Activated CD4-positive, alpha-beta memory T cell treated with anti-CD3 and anti-CD28 coated beads for 36 hours (primary cell): ENCODE measurements around the gene FRMD4A. TPM values are rescaled to one million over a fixed set of nuclear protein-coding genes. Genes with fewer than 3 reads are reported as not detected.

Experiments used
- CTCF ChIA-PET: fragments of 350-600 bp; sonication (Branson Sonifier 250); formaldehyde crosslinking; loops from one replicate; lab custom pipeline; 2021; ENCODE audit warnings: antibody characterized with exemption, inconsistent platforms; lab: Charles Lee
- POLR2A ChIA-PET: fragments of 350-600 bp; sonication (Branson Sonifier 250); formaldehyde crosslinking; loops from one replicate; lab custom pipeline; 2021; ENCODE audit warnings: antibody characterized with exemption; lab: Charles Lee
- DNase-seq: peaks from one replicate; pipeline ENCODE4 v3.0.0-alpha.2; 2020
- H3K27ac Mint-ChIP-seq: one replicate; pipeline ENCODE4 v1.8.0; 2021; ENCODE audit warnings: mixed read lengths
- H3K27me3 Mint-ChIP-seq: one replicate; pipeline ENCODE4 v1.8.0; 2021; ENCODE audit warnings: mixed read lengths
- H3K36me3 Mint-ChIP-seq: one replicate; pipeline ENCODE4 v1.8.0; 2021; ENCODE audit warnings: mixed read lengths
- H3K4me1 Mint-ChIP-seq: one replicate; pipeline ENCODE4 v1.8.0; 2021; ENCODE audit warnings: low read depth, mixed read lengths
- H3K4me3 Mint-ChIP-seq: one replicate; pipeline ENCODE4 v1.8.0; 2021; ENCODE audit warnings: mild to moderate bottlenecking, mixed read lengths
- H3K9me3 Mint-ChIP-seq: one replicate; pipeline ENCODE4 v1.8.0; 2021; ENCODE audit warnings: mixed read lengths
- intact Hi-C: fragments of 100-400 bp; cut with micrococcal nuclease; formaldehyde crosslinking; loops from one replicate; pipeline ENCODE4 v1.15.1; 2023
- total RNA-seq, 2 experiments: library from RNA; stranded (reverse); gene quantifications; one replicate each; pipeline ENCODE4 v1.2.3, GENCODE V29; 2021

FRMD4A gene
- total RNA-seq, 2 experiments from 2014 or later, result 0.31 to 1.7 TPM

DNA sequence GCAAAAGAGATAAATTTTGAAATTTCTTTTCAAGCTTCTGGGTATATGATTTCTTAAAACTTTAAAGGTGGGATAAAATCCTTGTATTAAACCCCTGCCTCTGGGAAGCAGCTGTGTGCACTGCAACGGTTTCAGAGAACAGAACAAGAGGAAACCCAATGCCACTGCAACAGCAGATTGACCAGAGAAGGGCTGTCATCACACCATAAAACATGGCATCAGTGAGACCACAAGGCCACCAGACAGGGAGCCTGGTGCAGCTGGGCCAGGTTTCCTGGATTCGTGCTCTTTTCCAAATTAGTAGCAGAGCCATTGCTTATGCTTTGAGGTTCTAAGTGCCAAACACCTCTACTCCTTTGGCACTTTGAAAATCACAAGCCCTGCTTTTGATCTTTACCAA is 591.5 kb downstream of the FRMD4A start:
- no peak overlapping the region for H3K4me3 Mint-ChIP-seq
- H3K9me3 Mint-ChIP-seq, result no peaks in the 10 kb centered on the region
- ChIA-PET POLR2A (no interaction called here), CTCF (no interaction called here)
- DNase-seq, result no peak
- peaks cover 14% of the 10 kb centered on the region for H3K27me3 Mint-ChIP-seq
- H3K27ac Mint-ChIP-seq, result no peak overlapping the region
- no peaks in the 10 kb centered on the region for H3K36me3 Mint-ChIP-seq
- intact Hi-C loops, result no loop called here
- H3K4me1 Mint-ChIP-seq, result peaks cover 3% of the 10 kb centered on the region

DNA sequence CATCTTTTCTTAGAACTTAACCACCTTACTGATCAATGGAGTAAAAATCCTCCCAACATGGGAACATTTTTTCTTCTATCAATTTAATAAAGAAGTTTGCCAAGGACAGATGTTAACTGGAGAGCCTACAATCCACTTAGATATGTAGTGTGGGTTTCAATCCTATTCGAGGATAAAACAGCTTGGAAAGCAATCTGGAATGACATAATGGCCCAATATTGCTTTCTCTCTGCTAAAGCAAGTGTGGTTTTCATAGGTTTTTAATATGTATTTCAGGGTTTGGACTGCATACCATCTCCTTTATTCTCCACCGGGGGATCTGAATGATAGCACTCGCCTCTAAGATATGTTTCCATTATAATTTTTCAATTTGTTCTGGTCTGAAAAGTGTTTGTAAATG is 594.2 kb downstream of the FRMD4A start:
- H3K27me3 Mint-ChIP-seq, result peaks cover 3% of the 10 kb centered on the region
- no peak overlapping the region for H3K4me3 Mint-ChIP-seq
- H3K9me3 Mint-ChIP-seq, result no peaks in the 10 kb centered on the region
- CTCF ChIA-PET, result no interaction called here
- H3K27ac Mint-ChIP-seq, result no peak overlapping the region
- H3K36me3 Mint-ChIP-seq, result no peaks in the 10 kb centered on the region
- DNase-seq, result no peak
- POLR2A ChIA-PET, result no interaction called here
- no peaks in the 10 kb centered on the region for H3K4me1 Mint-ChIP-seq
- intact Hi-C loops, result no loop called here

DNA sequence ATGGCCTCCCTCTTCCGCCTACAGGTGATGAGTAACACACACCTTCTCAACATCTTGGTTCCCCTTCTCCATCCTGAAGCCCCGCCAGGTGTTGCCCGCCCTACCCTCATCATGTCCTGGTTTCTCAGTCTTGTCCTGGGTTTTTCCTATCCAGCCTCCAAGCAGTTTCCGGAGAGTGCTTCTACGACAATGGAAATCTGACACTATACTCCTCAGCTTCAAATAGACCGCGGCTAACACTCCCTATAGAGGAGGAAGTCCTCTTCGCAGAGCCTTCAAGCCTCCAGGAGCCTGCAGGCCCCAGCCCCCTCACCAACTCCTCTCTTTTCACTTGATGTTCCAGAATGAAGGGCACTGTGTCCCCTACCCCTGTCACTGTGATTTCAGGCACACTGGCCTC is 596.6 kb downstream of the FRMD4A start:
- Mint-ChIP-seq H3K4me3 (no peak overlapping the region), H3K9me3 (no peaks in the 10 kb centered on the region), H3K36me3 (no peaks in the 10 kb centered on the region), H3K27me3 (no peaks in the 10 kb centered on the region), H3K27ac (no peak overlapping the region), H3K4me1 (no peaks in the 10 kb centered on the region)
- CTCF ChIA-PET, result no interaction called here
- POLR2A ChIA-PET, result no interaction called here
- intact Hi-C loops, result no loop called here
- no peak for DNase-seq

DNA sequence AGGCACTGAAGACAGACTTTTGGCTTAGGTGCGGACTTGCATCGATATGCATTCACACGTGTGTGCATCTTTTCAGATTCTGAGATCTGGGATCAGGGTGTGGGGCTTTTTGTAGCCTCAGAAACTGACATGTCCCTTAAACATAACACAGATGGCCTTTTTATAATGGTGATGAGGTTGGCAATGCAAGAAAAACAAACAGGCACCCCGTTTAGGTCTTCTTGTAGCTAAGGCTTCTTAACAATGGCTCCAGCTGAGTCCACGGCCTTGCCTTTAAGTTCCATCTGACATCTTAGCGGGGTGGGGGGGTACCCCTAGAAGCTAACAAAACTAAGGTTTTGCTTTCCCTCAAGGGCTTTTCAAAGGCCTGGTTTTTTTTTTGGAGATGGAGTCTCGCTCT is 597.7 kb downstream of the FRMD4A start:
- no peak overlapping the region for H3K4me3 Mint-ChIP-seq
- no peak for DNase-seq
- ChIA-PET POLR2A (no interaction called here), CTCF (no interaction called here)
- H3K36me3 Mint-ChIP-seq, result no peaks in the 10 kb centered on the region
- no peak overlapping the region for H3K27ac Mint-ChIP-seq
- no peaks in the 10 kb centered on the region for H3K27me3 Mint-ChIP-seq
- intact Hi-C loops, result no loop called here
- H3K4me1 Mint-ChIP-seq, result no peaks in the 10 kb centered on the region
- H3K9me3 Mint-ChIP-seq, result no peaks in the 10 kb centered on the region

DNA sequence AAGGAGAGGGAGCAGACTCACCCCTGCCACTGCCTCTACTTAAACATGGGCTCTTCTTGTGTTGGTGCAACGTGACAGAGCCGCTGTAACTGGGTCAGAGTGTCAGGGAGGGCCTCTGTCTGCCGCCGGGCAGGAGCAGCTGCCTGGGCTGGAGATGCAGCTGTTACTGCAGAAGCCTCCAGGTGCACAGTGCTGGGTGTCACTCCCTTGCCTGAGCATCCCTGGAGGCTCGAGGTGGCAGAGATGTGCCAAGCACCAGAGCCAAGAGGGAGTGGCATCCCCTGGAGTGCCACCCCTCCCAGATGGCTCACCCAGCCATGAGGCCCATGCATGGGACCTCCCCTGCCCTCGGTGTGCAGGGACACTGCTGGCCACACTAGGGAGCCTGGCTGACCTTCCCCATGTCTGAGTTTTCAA is 598.3 kb downstream of the FRMD4A start:
- no peaks in the 10 kb centered on the region for H3K36me3 Mint-ChIP-seq
- ChIA-PET POLR2A (no interaction called here), CTCF (no interaction called here)
- no peaks in the 10 kb centered on the region for H3K9me3 Mint-ChIP-seq
- no peak overlapping the region for H3K27ac Mint-ChIP-seq
- no peaks in the 10 kb centered on the region for H3K4me1 Mint-ChIP-seq
- intact Hi-C loops, result no loop called here
- no peaks in the 10 kb centered on the region for H3K27me3 Mint-ChIP-seq
- H3K4me3 Mint-ChIP-seq, result no peak overlapping the region
- DNase-seq, result no peak

DNA sequence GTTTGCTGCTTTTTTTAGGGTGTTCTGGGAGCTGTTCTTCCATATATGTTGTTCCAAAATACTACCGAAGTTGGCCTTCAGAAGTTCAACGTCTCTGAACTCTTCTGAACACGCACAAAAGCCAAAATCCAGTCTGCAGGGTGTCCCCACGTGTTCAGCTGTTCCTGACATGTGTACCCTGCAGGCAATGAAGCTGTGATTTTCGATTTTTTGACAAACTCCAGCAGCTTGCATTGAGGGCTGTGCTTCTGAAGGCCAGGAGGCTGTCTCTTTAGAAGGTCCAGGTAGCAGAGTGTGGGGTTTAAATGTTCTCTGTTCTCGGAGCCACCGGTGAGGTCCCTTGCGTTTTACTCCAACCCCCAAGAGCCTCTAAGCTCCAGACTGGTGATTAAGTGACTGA is 598.9 kb downstream of the FRMD4A start:
- Mint-ChIP-seq H3K27ac (no peak overlapping the region), H3K4me1 (no peaks in the 10 kb centered on the region), H3K36me3 (no peaks in the 10 kb centered on the region), H3K9me3 (no peaks in the 10 kb centered on the region), H3K4me3 (no peak overlapping the region), H3K27me3 (no peaks in the 10 kb centered on the region)
- POLR2A ChIA-PET, result no interaction called here
- no peak for DNase-seq
- intact Hi-C loops, result no loop called here
- CTCF ChIA-PET, result no interaction called here

DNA sequence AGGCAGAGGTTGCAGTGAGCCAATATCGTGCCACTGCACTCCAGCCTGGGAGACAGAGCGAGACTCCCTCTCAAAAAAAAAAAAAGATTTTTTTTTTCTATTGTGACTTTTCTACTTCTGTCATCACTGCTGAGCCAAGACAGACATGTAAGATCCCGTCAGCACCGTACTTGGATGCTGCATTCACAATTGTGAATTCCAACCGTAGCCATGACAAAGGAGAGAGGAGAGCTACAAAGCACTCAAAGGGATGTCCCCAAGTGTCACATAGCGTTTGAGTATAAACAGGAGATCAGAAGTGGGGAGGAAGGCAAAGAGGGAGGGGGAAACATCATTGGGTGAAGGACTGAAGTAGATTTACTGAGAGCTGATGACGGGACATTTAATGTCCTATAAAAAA is 599.8 kb downstream of the FRMD4A start:
- CTCF ChIA-PET, result no interaction called here
- Mint-ChIP-seq H3K4me3 (no peak overlapping the region), H3K27me3 (no peaks in the 10 kb centered on the region), H3K36me3 (no peaks in the 10 kb centered on the region), H3K4me1 (no peaks in the 10 kb centered on the region), H3K9me3 (no peaks in the 10 kb centered on the region), H3K27ac (no peak overlapping the region)
- POLR2A ChIA-PET, result no interaction called here
- intact Hi-C loops, result no loop called here
- no peak for DNase-seq

DNA sequence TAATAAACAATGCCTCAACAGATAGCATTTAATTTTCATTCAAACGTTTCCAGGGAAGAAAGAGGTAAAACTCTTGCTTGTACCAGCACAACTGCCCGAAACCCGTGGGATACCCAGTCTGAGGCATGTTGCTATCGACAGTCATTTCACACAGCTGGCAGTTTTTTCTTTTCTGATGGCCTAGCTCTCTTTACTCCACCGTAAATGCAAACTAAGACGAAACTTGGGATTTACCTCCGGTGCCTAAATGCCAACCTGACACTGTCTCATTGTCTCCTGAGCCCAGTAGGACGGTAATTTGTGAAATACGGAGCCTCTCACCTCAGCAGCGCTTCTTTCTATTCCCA is 600.4 kb downstream of the FRMD4A start:
- no peak overlapping the region for H3K27ac Mint-ChIP-seq
- no peak overlapping the region for H3K4me3 Mint-ChIP-seq
- ChIA-PET CTCF (no interaction called here), POLR2A (no interaction called here)
- no peaks in the 10 kb centered on the region for H3K36me3 Mint-ChIP-seq
- no peaks in the 10 kb centered on the region for H3K27me3 Mint-ChIP-seq
- intact Hi-C loops, result no loop called here
- no peak for DNase-seq
- H3K9me3 Mint-ChIP-seq, result no peaks in the 10 kb centered on the region
- no peaks in the 10 kb centered on the region for H3K4me1 Mint-ChIP-seq

DNA sequence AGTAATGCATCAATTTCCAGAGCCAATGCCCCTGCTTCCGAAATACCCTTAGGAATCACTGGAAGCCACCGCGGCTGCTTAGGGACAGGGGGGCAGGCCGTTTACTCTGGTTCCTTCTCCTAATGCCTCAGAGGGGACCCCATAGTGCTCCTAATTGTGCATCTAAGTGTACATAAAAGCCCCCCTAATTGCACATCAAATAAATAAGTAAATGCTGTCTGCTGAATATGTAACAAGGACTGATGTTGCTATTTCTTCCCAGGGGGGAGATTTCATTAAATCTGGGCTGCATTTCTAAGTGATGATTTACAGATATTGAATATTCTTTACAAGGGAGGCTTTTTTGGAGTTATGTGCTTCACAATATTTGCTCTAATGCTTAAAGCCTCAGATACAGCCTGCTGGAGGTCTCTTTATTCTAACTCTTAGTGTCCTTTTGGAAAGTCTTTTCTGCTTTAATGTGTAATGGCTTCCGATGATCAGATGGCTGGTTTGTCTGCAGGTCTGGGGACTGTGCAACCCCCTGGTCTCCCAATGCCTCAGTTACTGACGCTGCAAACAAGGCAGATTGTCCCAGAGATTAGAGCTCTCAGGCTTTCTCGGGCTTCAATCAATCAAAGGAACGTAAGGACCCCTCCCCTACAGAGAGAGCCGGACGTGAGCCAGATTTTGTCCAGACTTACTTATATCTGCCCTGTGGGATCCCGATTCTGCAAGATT is 601.0 kb downstream of the FRMD4A start:
- intact Hi-C loops, result no loop called here
- H3K9me3 Mint-ChIP-seq, result no peaks in the 10 kb centered on the region
- no peaks in the 10 kb centered on the region for H3K36me3 Mint-ChIP-seq
- CTCF ChIA-PET, result no interaction called here
- DNase-seq, result no peak
- POLR2A ChIA-PET, result no interaction called here
- no peaks in the 10 kb centered on the region for H3K27me3 Mint-ChIP-seq
- no peak overlapping the region for H3K4me3 Mint-ChIP-seq
- H3K4me1 Mint-ChIP-seq, result no peaks in the 10 kb centered on the region
- no peak overlapping the region for H3K27ac Mint-ChIP-seq

DNA sequence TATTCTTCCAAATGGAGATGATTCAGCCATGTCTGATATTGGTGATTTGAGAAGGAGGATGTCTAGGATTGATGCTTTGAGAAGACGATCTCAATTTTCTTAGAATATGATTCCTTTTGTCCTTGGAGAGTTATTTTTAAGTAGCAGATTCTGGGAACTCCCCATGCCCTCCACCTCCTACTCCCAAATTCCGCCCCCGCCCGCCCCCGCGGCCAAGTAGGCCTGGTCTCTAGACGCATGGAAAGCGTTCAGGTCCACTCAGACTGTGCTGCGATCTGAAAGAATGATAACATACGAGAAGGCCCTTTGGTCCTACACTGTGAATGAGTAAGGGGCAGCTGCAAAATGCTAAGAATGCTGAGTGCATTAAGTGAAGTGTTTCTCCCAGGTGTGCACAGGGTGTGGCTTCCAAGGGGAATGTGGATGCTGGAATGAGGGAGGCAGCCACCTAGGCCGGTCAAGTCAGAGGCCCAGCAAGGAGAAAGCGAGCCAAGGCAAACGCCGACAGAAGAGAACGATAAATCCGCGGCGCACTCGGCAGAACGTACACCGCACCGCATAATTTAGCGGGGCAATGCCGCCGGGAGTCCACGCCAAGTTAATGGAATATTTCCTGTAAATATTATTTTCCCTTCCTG is 601.7 kb downstream of the FRMD4A start:
- Mint-ChIP-seq H3K27ac (no peak overlapping the region), H3K36me3 (no peaks in the 10 kb centered on the region), H3K9me3 (no peaks in the 10 kb centered on the region), H3K27me3 (no peaks in the 10 kb centered on the region), H3K4me1 (no peaks in the 10 kb centered on the region), H3K4me3 (no peak overlapping the region)
- POLR2A ChIA-PET, result no interaction called here
- intact Hi-C loops, result no loop called here
- CTCF ChIA-PET, result no interaction called here
- no peak for DNase-seq

DNA sequence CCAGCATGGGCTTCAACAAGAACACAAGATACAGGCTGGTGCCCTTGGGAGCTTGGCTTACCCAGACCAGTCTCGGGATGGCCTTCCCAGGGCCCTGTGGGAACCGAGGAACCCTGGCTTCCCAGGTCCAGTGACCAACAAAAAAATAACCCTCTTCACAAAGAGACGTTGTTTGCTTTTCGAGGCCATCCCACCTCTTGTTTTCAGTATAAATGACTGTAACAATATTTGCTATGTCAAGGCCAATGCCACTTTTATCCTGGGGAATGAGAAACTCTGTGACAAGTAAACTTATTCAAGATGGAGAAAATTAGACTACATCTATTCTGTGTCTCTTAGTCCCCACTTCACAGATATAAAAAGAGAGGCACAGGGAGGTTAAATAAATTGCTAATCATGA is 605.1 kb downstream of the FRMD4A start:
- no peak overlapping the region for H3K4me3 Mint-ChIP-seq
- H3K4me1 Mint-ChIP-seq, result peaks cover 5% of the 10 kb centered on the region
- H3K36me3 Mint-ChIP-seq, result no peaks in the 10 kb centered on the region
- no peaks in the 10 kb centered on the region for H3K27me3 Mint-ChIP-seq
- H3K9me3 Mint-ChIP-seq, result no peaks in the 10 kb centered on the region
- DNase-seq, result no peak
- H3K27ac Mint-ChIP-seq, result no peak overlapping the region
- CTCF ChIA-PET, result no interaction called here
- POLR2A ChIA-PET, result no interaction called here
- intact Hi-C loops, result no loop called here

DNA sequence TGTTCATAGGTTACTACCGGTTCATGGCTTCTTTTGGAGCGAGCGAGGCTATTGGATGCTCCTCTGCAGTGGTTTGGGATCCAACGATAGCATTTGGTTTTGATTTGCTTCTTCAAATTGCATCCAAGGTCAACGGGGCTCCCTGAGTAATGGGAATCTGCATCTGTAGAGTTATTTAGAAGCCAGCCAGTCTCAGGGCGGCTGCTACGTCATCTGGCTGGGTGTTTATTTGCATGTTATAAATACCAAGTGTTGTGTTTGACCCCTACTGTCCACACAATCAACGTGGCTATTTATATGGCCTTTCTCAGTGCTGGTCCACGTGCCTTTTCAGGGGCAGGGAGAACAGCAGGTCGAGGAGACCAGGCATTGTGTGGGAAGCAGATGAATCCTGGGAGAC is 606.2 kb downstream of the FRMD4A start:
- no peak for DNase-seq
- ChIA-PET CTCF (no interaction called here), POLR2A (no interaction called here)
- Mint-ChIP-seq H3K9me3 (no peaks in the 10 kb centered on the region), H3K27ac (no peak overlapping the region), H3K36me3 (no peaks in the 10 kb centered on the region), H3K4me1 (peaks cover 5% of the 10 kb centered on the region), H3K27me3 (no peaks in the 10 kb centered on the region), H3K4me3 (no peak overlapping the region)
- intact Hi-C loops, result no loop called here
